ENCODE measurements around the gene PRTFDC1. TPM values are rescaled to one million over a fixed set of nuclear protein-coding genes. Genes with fewer than 3 reads are reported as not detected.

Gene PRTFDC1
- polyA plus RNA-seq, 1 donor (not counting 4 experiments of a cell fraction or from before 2014, with no cell fraction given) = 2.2 TPM

- dilution Hi-C loops (cut with MboI; ENCODE audit: extremely low pct_ligation_motif_present, low sequenced_read_pairs) = no loop called here
- H3K79me2 ChIP-seq (ENCODE audit: control insufficient read depth, insufficient read depth, low read length) = no peaks in the 10 kb centered on the region
- no peaks in the 10 kb centered on the region for H3K27me3 ChIP-seq (ENCODE audit: control insufficient read depth, extremely low read depth, insufficient read depth, low read length)
- H3K27ac ChIP-seq (ENCODE audit: control insufficient read depth, insufficient read depth, low read length) = no peak overlapping the region
- DNase-seq (ENCODE audit: low read depth, low spot score) (no peak), FAIRE-seq (no peak)
- H3K9me3 ChIP-seq (ENCODE audit: control insufficient read depth, low read depth, low read length) = no peaks in the 10 kb centered on the region
- no peaks in the 10 kb centered on the region for H3K36me3 ChIP-seq (ENCODE audit: control insufficient read depth in 2 of 2, extremely low read depth in 1 of 2, insufficient read depth in 2 of 2, low read length in 2 of 2)
- H3K4me3 ChIP-seq (ENCODE audit: control insufficient read depth in 2 of 3, extremely low read depth in 1 of 3, insufficient read depth in 2 of 3, low read depth in 1 of 3, low read length in 3 of 3) = no peak overlapping the region
- peaks cover 9% of the 10 kb centered on the region for H3K4me1 ChIP-seq (ENCODE audit: control insufficient read depth, extremely low read depth, insufficient read depth, low read length)
- H3K9ac ChIP-seq (ENCODE audit: control insufficient read depth, extremely low read depth, insufficient read depth, low read length) = no peak overlapping the region
- no peak overlapping the region for H2AFZ ChIP-seq (ENCODE audit: control insufficient read depth, low read length)
- no peaks in the 10 kb centered on the region for H3K9me1 ChIP-seq (ENCODE audit: control insufficient read depth, extremely low read depth, insufficient read depth, low read length)
- no peak overlapping the region for H3K4me2 ChIP-seq (ENCODE audit: control insufficient read depth, extremely low read depth, insufficient read depth, low read depth, low read length)
- TF ChIP-seq EZH2 (IDR thresholded peaks at IDR 0.05; ENCODE audit: low read length) = no peak
- TF ChIP-seq CTCF (optimal IDR thresholded peaks at IDR 0.05 in 1 of 3, IDR thresholded peaks at IDR 0.05 in 1 of 3, conservative IDR thresholded peaks at IDR 0.05 in 1 of 3; ENCODE audit: extremely low read depth in 1 of 3, insufficient read depth in 2 of 3, low read length in 3 of 3) = no peak
- H4K20me1 ChIP-seq (ENCODE audit: control insufficient read depth, extremely low read depth, insufficient read depth, low read length) = no peaks in the 10 kb centered on the region
These were observed 72.5 kb downstream of the PRTFDC1 start for GRCh38 chr10:24879861-24880260.

- no peak for FAIRE-seq
- Histone ChIP-seq H4K20me1 (ENCODE audit: control insufficient read depth, extremely low read depth, insufficient read depth, low read length) (no peaks in the 10 kb centered on the region), H3K4me3 (ENCODE audit: control insufficient read depth in 2 of 3, extremely low read depth in 1 of 3, insufficient read depth in 2 of 3, low read depth in 1 of 3, low read length in 3 of 3) (no peak overlapping the region), H3K9ac (ENCODE audit: control insufficient read depth, extremely low read depth, insufficient read depth, low read length) (no peak overlapping the region), H3K9me3 (ENCODE audit: control insufficient read depth, low read depth, low read length) (no peaks in the 10 kb centered on the region), H3K27me3 (ENCODE audit: control insufficient read depth, extremely low read depth, insufficient read depth, low read length) (no peaks in the 10 kb centered on the region), H2AFZ (ENCODE audit: control insufficient read depth, low read length) (no peak overlapping the region), H3K9me1 (ENCODE audit: control insufficient read depth, extremely low read depth, insufficient read depth, low read length) (no peaks in the 10 kb centered on the region), H3K27ac (ENCODE audit: control insufficient read depth, insufficient read depth, low read length) (no peak overlapping the region), H3K36me3 (ENCODE audit: control insufficient read depth in 2 of 2, extremely low read depth in 1 of 2, insufficient read depth in 2 of 2, low read length in 2 of 2) (no peaks in the 10 kb centered on the region), H3K4me1 (ENCODE audit: control insufficient read depth, extremely low read depth, insufficient read depth, low read length) (peaks cover 16% of the 10 kb centered on the region), H3K79me2 (ENCODE audit: control insufficient read depth, insufficient read depth, low read length) (no peaks in the 10 kb centered on the region), H3K4me2 (ENCODE audit: control insufficient read depth, extremely low read depth, insufficient read depth, low read depth, low read length) (no peak overlapping the region)
- TF ChIP-seq EZH2 (IDR thresholded peaks at IDR 0.05; ENCODE audit: low read length) (no peak), CTCF (optimal IDR thresholded peaks at IDR 0.05 in 1 of 3, IDR thresholded peaks at IDR 0.05 in 1 of 3, conservative IDR thresholded peaks at IDR 0.05 in 1 of 3; ENCODE audit: extremely low read depth in 1 of 3, insufficient read depth in 2 of 3, low read length in 3 of 3) (no peak)
- DNase-seq (ENCODE audit: low read depth, low spot score) = no peak
- dilution Hi-C loops (cut with MboI; ENCODE audit: extremely low pct_ligation_motif_present, low sequenced_read_pairs) = no loop called here
These were observed 78.3 kb downstream of the PRTFDC1 start for GRCh38 chr10:24874133-24874532.
